ENCODE data around the gene FFAR3.

GRCh38 chr19:35345671-35346111, 12.6 kb upstream of the FFAR3 start:
- TF ChIP-seq CTCF (conservative IDR thresholded peaks at IDR 0.05 in 1 of 2, IDR thresholded peaks at IDR 0.05 in 1 of 2; ENCODE audit: extremely low read depth in 1 of 2, insufficient read depth in 1 of 2, low read depth in 1 of 2, low read length in 2 of 2) (no peak), EZH2 (IDR thresholded peaks at IDR 0.05; ENCODE audit: borderline replicate concordance, low read length) (no peak)
